HG03558 (cell line): ENCODE results near the gene PCDHA3.
"Not testable (repeated sequence)": the region's sequence is repeated elsewhere in the genome, so short reads cannot be mapped to it uniquely, and the experiment has no call there.

ENCODE experiments used
- ATAC-seq: cut with Tn5 transposase; IDR thresholded peaks from one replicate; pipeline ENCODE4 v1.9.1; 2021; ENCODE audit warnings: moderate number of reproducible peaks; ENCODE audit not compliant: unreplicated experiment; ENCODE audit errors: extremely low read depth

PCDHA3 gene

GRCh38 chr5:140800816-140801493 lies at the start of gene PCDHA3:
PCDHA3 (plus strand) TSS chr5:140801057.
- ATAC-seq, result no peak

- no peak for ATAC-seq
These were observed 47.3 kb upstream of the PCDHA3 start for GRCh38 chr5:140753561-140753960.

GRCh38 chr5:140764177-140764973 lies 36.5 kb upstream of the PCDHA3 start:
- ATAC-seq, result no peak

GRCh38 chr5:140767444-140767843 lies 33.4 kb upstream of the PCDHA3 start:
- ATAC-seq, result no peak

- ATAC-seq, result no peak
These were observed 20.3 kb upstream of the PCDHA3 start for GRCh38 chr5:140780512-140780911.

- ATAC-seq, result no peak
These were observed 14.8 kb upstream of the PCDHA3 start, which contains the start of gene PCDHA1 for GRCh38 chr5:140785905-140786686. PCDHA1 (plus strand) TSS chr5:140786140.

- ATAC-seq, result not testable (repeated sequence)
These were observed 13.4 kb upstream of the PCDHA3 start for GRCh38 chr5:140787422-140787821.

GRCh38 chr5:140787849-140788504 lies 12.9 kb upstream of the PCDHA3 start:
- ATAC-seq, result not testable (repeated sequence)

- ATAC-seq, result no peak
These were observed 9.8 kb upstream of the PCDHA3 start for GRCh38 chr5:140791089-140791488.

GRCh38 chr5:140794595-140795258 lies 6.1 kb upstream of the PCDHA3 start, which contains the start of gene PCDHA2:
PCDHA2 (plus strand) TSS chr5:140794852.
- no peak for ATAC-seq

GRCh38 chr5:140795259-140795641 lies 5.6 kb upstream of the PCDHA3 start:
- ATAC-seq, result no peak

GRCh38 chr5:140796072-140796717 lies 4.7 kb upstream of the PCDHA3 start:
- ATAC-seq, result not testable (repeated sequence)

- ATAC-seq, result no peak
These were observed 4.2 kb upstream of the PCDHA3 start for GRCh38 chr5:140796718-140797095.

GRCh38 chr5:140801494-140801841 lies 611 bp downstream of the PCDHA3 start:
- ATAC-seq, result no peak

- ATAC-seq, result not testable (repeated sequence)
These were observed 1.5 kb downstream of the PCDHA3 start for GRCh38 chr5:140802381-140802780.

GRCh38 chr5:140802781-140803271 lies 2.0 kb downstream of the PCDHA3 start:
- ATAC-seq, result no peak

GRCh38 chr5:140806834-140807775 lies 6.2 kb downstream of the PCDHA3 start, which contains the start of gene PCDHA4:
PCDHA4 (plus strand) TSS chr5:140807068.
- no peak for ATAC-seq
